ENCODE data around the gene SLC16A1. TPM values are rescaled to one million over a fixed set of nuclear protein-coding genes. Genes with fewer than 3 reads are reported as not detected.

SLC16A1 gene
- polyA plus RNA-seq, 1 of the 3 experiments (the other 2 are of a cell fraction) = 34.2 TPM

GRCh38 chr1:112946683-112947082 is 9.3 kb downstream of the SLC16A1 start:
- WGBS (ENCODE audit: low lambda C conversion rate) = 95% methylated on average over 3 of the region's 3 CpGs
- H2AFZ ChIP-seq (ENCODE audit: low read depth) = no peak overlapping the region
- POLR2A ChIA-PET = interaction anchor here (0.7 to 1.3 kb wide), 2 partner anchors 9 to 61 kb away, joined by 3 to 4 read pairs; partner anchors contain the start of gene SLC16A1
- H3K9me2 ChIP-seq = no peaks in the 10 kb centered on the region
- H3K27ac ChIP-seq (ENCODE audit: low read depth in 2 of 2, low read length in 1 of 2) = no peak overlapping the region
- CTCF ChIA-PET = interaction anchor here (1.2 kb wide), 1 partner anchor 66 kb away, joined by 6 read pairs; no protein-coding TSS in a partner anchor
- H3K27me3 ChIP-seq (ENCODE audit: insufficient read depth) = no peaks in the 10 kb centered on the region
- H3K9ac ChIP-seq = no peak overlapping the region
- H3K79me2 ChIP-seq (ENCODE audit: insufficient read depth) = peaks cover 98% of the 10 kb centered on the region
- no peak for DNase-seq
- TF ChIP-seq FOXJ3 (CRISPR knock-in tag; IDR thresholded peaks at IDR 0.05) (no peak), GABPA (IDR thresholded peaks at IDR 0.05; ENCODE audit: low read depth) (no peak), CHD2 (IDR thresholded peaks at IDR 0.05; ENCODE audit: low read length, partially characterized antibody) (no peak), TAF1 (IDR thresholded peaks at IDR 0.05; ENCODE audit: borderline replicate concordance, low read depth, low read length) (no peak), ZBTB33 (IDR thresholded peaks at IDR 0.05; ENCODE audit: borderline replicate concordance, low read depth) (no peak), RXRA (IDR thresholded peaks at IDR 0.05; ENCODE audit: borderline replicate concordance, low read depth) (no peak), GATA2 (CRISPR knock-in tag; IDR thresholded peaks at IDR 0.05) (no peak)
- TF ChIP-seq, protein P1, sequence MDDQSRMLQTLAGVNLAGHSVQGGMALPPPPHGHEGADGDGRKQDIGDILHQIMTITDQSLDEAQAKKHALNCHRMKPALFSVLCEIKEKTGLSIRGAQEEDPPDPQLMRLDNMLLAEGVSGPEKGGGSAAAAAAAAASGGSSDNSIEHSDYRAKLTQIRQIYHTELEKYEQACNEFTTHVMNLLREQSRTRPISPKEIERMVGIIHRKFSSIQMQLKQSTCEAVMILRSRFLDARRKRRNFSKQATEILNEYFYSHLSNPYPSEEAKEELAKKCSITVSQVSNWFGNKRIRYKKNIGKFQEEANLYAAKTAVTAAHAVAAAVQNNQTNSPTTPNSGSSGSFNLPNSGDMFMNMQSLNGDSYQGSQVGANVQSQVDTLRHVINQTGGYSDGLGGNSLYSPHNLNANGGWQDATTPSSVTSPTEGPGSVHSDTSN (IDR thresholded peaks at IDR 0.05) = no peak
- no peaks in the 10 kb centered on the region for H3F3A ChIP-seq (replicated peaks; ENCODE audit: insufficient read depth)
- H4K20me1 ChIP-seq (ENCODE audit: insufficient read depth) = no peaks in the 10 kb centered on the region
- no peak overlapping the region for H3K4me2 ChIP-seq
- no peaks in the 10 kb centered on the region for H3K9me3 ChIP-seq
- H3K4me1 ChIP-seq (ENCODE audit: control insufficient read depth in 1 of 2, insufficient read depth in 2 of 2, low read depth in 1 of 2, low read length in 1 of 2) = peaks cover 0 to 9% of the 10 kb centered on the region in 2 experiments; a peak in 2 of 4 replicates
- H3K4me3 ChIP-seq (ENCODE audit: low read depth in 2 of 2, low read length in 1 of 2) = no peak overlapping the region
- H3K36me3 ChIP-seq (replicated peaks in 1 of 2; ENCODE audit: control insufficient read depth in 1 of 2, insufficient read depth in 2 of 2, low read length in 1 of 2) = peaks cover 0 to 4% of the 10 kb centered on the region in 2 experiments

GRCh38 chr1:112939810-112940209 is 16.2 kb downstream of the SLC16A1 start:
- peaks cover 12 to 38% of the 10 kb centered on the region in 2 experiments for H3K4me1 ChIP-seq (ENCODE audit: control insufficient read depth in 1 of 2, insufficient read depth in 2 of 2, low read depth in 1 of 2, low read length in 1 of 2)
- peaks cover 75% of the 10 kb centered on the region for H3K79me2 ChIP-seq (ENCODE audit: insufficient read depth)
- POLR2A ChIA-PET = interaction anchor here (0.7 kb wide), 1 partner anchor 761 kb away, joined by 3 read pairs; no protein-coding TSS in a partner anchor
- CTCF ChIA-PET = interaction anchor here (1.0 kb wide), 1 partner anchor 224 kb away, joined by 4 read pairs; the partner anchor contains the start of gene PPM1J
- H3K9me3 ChIP-seq = no peaks in the 10 kb centered on the region
- DNase-seq = no peak
- H2AFZ ChIP-seq (ENCODE audit: low read depth) = no peak overlapping the region
- no peaks in the 10 kb centered on the region for H3K9me2 ChIP-seq
- H3K9ac ChIP-seq = no peak overlapping the region
- no peaks in the 10 kb centered on the region for H3K27me3 ChIP-seq (ENCODE audit: insufficient read depth)
- no peak overlapping the region for H3K4me2 ChIP-seq
- no peak overlapping the region for H3K27ac ChIP-seq (ENCODE audit: low read depth in 2 of 2, low read length in 1 of 2)
- H4K20me1 ChIP-seq (ENCODE audit: insufficient read depth) = no peaks in the 10 kb centered on the region
- peaks cover 0 to 4% of the 10 kb centered on the region in 2 experiments for H3K36me3 ChIP-seq (replicated peaks in 1 of 2; ENCODE audit: control insufficient read depth in 1 of 2, insufficient read depth in 2 of 2, low read length in 1 of 2)
- H3F3A ChIP-seq (replicated peaks; ENCODE audit: insufficient read depth) = peaks cover 25% of the 10 kb centered on the region
- H3K4me3 ChIP-seq (ENCODE audit: low read depth in 2 of 2, low read length in 1 of 2) = no peak overlapping the region
- WGBS (ENCODE audit: low lambda C conversion rate) = 96% methylated on average over 3 of the region's 3 CpGs
- TF ChIP-seq REST (IDR thresholded peaks at IDR 0.05; ENCODE audit: low read depth, low read length) (no peak), RCOR1 (IDR thresholded peaks at IDR 0.05; ENCODE audit: low read length) (no peak), CTCF (IDR thresholded peaks at IDR 0.05) (no peak), FOXJ3 (CRISPR knock-in tag; IDR thresholded peaks at IDR 0.05) (no peak), EP300 (IDR thresholded peaks at IDR 0.05; ENCODE audit: borderline replicate concordance in 1 of 2, low read depth in 1 of 2, low read length in 1 of 2) (no peak), TEAD4 (IDR thresholded peaks at IDR 0.05; ENCODE audit: borderline replicate concordance, insufficient read depth) (no peak), JUND (IDR thresholded peaks at IDR 0.05) (no peak), NFIC (IDR thresholded peaks at IDR 0.05; ENCODE audit: borderline replicate concordance) (no peak), POLR2AphosphoS5 (IDR thresholded peaks at IDR 0.05; ENCODE audit: low read depth, low read length) (no peak), SMC3 (IDR thresholded peaks at IDR 0.05; ENCODE audit: low read depth, low read length) (no peak), NRF1 (IDR thresholded peaks at IDR 0.05; ENCODE audit: low read depth, low read length) (no peak), SIN3A (IDR thresholded peaks at IDR 0.05; ENCODE audit: borderline replicate concordance, low read depth, low read length) (no peak)
